ENCODE data around the gene BCAN.

BCAN gene

DNA sequence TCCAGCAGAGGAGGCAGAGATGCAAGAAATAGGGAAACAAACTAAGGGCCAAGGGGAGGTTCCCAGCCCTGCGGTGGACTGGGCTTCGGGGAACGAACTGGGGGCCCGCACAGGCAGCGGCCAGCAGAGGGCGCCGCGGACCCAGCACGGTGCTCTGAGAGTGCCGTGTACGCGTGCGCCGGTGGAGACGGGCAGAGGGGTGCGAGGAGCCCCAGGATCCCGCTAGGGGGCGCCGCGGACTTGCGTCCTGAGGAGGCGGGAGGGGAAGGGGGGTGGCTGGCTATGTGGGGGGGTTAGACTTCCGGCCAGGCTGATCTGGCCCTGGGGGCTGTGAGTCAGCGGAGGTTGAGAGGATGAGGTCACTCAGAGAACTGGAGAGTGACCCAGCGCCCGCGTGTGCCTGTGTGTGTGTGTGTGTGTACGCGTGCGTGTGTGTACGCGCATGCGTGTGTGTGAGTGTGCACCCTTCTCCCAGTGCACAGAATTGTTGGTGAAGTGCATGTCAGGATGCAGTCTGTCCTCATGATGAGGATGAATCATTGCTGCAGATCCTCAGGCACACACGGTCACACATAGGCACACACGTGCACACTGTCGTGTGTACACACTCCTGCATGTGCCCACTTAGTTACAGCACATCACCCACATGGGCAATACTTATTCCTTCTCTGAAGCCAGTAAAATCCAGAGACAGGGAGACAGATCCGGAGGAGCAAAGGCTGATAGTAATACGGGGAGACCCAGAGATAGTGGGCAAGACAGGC, 18.3 kb downstream of the BCAN start:
- peak overlapping the region; percentile 45 for H3K4me3 Mint-ChIP-seq
- H3K36me3 Mint-ChIP-seq, result no peaks in the 10 kb centered on the region
- H3K9me3 Mint-ChIP-seq, result no peaks in the 10 kb centered on the region
- H3K27me3 Mint-ChIP-seq, result peaks cover 18% of the 10 kb centered on the region
- peak overlapping the region; percentile 94 for H3K27ac Mint-ChIP-seq
- peaks cover 51% of the 10 kb centered on the region for H3K4me1 Mint-ChIP-seq

DNA sequence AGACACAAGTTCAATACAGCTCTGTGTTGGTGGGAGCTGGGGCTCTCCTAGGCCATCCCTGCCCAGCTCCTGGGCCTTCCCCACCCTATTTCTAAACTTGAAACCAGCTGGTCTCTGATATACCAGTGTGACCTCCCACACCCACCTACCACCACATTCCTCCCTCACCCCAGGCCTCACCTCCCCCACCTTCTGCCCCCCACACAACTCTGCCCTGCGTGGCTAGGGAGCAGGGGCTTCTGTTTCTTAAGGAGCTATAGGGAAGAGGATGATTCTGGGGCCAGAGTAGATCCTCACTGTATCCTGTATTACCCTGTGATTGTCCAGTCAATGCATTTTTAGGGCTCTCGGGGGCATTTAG, 18.8 kb downstream of the BCAN start:
- H3K9me3 Mint-ChIP-seq, result no peaks in the 10 kb centered on the region
- H3K36me3 Mint-ChIP-seq, result no peaks in the 10 kb centered on the region
- H3K27me3 Mint-ChIP-seq, result peaks cover 13% of the 10 kb centered on the region
- peak overlapping the region; percentile 47 for H3K4me3 Mint-ChIP-seq
- no peak overlapping the region for H3K27ac Mint-ChIP-seq
- peaks cover 50% of the 10 kb centered on the region for H3K4me1 Mint-ChIP-seq

- H3K27ac Mint-ChIP-seq, result no peak overlapping the region
These were observed 20.3 kb downstream of the BCAN start for GRCh38 chr1:156662005-156662799.

DNA sequence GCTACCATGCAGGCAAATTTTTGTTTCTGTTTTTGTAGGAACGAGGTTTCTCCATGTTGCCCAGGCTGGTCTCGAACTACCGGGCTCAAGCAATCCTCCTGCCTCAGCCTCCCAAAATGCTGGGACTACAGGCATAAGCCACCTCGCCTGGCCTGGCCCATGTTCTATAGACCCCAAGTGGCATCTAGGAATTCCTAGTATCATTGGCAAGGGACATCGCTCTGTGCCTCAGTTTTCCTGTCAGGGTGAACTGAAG, 20.8 kb downstream of the BCAN start:
- Mint-ChIP-seq H3K36me3 (no peaks in the 10 kb centered on the region), H3K27ac (no peak overlapping the region), H3K9me3 (no peaks in the 10 kb centered on the region), H3K4me1 (peaks cover 30% of the 10 kb centered on the region), H3K4me3 (no peak overlapping the region), H3K27me3 (no peaks in the 10 kb centered on the region)

More at GRCh38 chr1:156662005-156662799, 20.3 kb downstream of the BCAN start:
- Mint-ChIP-seq H3K36me3 (no peaks in the 10 kb centered on the region), H3K27me3 (peaks cover 4% of the 10 kb centered on the region), H3K4me1 (peaks cover 35% of the 10 kb centered on the region), H3K9me3 (no peaks in the 10 kb centered on the region), H3K4me3 (no peak overlapping the region)

- no peaks in the 10 kb centered on the region for H3K36me3 Mint-ChIP-seq
- no peaks in the 10 kb centered on the region for H3K9me3 Mint-ChIP-seq
- no peak overlapping the region for H3K4me3 Mint-ChIP-seq
- peaks cover 30% of the 10 kb centered on the region for H3K4me1 Mint-ChIP-seq
- H3K27me3 Mint-ChIP-seq, result no peaks in the 10 kb centered on the region
- no peak overlapping the region for H3K27ac Mint-ChIP-seq
These were observed 21.3 kb downstream of the BCAN start for GRCh38 chr1:156663178-156663577.

- peaks cover 30% of the 10 kb centered on the region for H3K4me1 Mint-ChIP-seq
- no peaks in the 10 kb centered on the region for H3K9me3 Mint-ChIP-seq
- no peak overlapping the region for H3K4me3 Mint-ChIP-seq
- H3K27me3 Mint-ChIP-seq, result no peaks in the 10 kb centered on the region
- no peak overlapping the region for H3K27ac Mint-ChIP-seq
- H3K36me3 Mint-ChIP-seq, result no peaks in the 10 kb centered on the region
These were observed 22.3 kb downstream of the BCAN start for GRCh38 chr1:156664046-156664766.

- peaks cover 23% of the 10 kb centered on the region for H3K4me1 Mint-ChIP-seq
- H3K27me3 Mint-ChIP-seq, result no peaks in the 10 kb centered on the region
- H3K27ac Mint-ChIP-seq, result no peak overlapping the region
- no peak overlapping the region for H3K4me3 Mint-ChIP-seq
- no peaks in the 10 kb centered on the region for H3K9me3 Mint-ChIP-seq
- no peaks in the 10 kb centered on the region for H3K36me3 Mint-ChIP-seq
These were observed 23.0 kb downstream of the BCAN start for GRCh38 chr1:156664767-156665411.

GRCh38 chr1:156665539-156665938, 23.6 kb downstream of the BCAN start:
- Mint-ChIP-seq H3K27me3 (no peaks in the 10 kb centered on the region), H3K9me3 (no peaks in the 10 kb centered on the region), H3K36me3 (no peaks in the 10 kb centered on the region), H3K4me3 (no peak overlapping the region), H3K4me1 (peaks cover 16% of the 10 kb centered on the region), H3K27ac (no peak overlapping the region)

GRCh38 chr1:156666862-156667609, 25.1 kb downstream of the BCAN start:
- Mint-ChIP-seq H3K27me3 (no peaks in the 10 kb centered on the region), H3K9me3 (no peaks in the 10 kb centered on the region), H3K27ac (no peak overlapping the region), H3K4me1 (peaks cover 3% of the 10 kb centered on the region), H3K4me3 (no peak overlapping the region), H3K36me3 (no peaks in the 10 kb centered on the region)

DNA sequence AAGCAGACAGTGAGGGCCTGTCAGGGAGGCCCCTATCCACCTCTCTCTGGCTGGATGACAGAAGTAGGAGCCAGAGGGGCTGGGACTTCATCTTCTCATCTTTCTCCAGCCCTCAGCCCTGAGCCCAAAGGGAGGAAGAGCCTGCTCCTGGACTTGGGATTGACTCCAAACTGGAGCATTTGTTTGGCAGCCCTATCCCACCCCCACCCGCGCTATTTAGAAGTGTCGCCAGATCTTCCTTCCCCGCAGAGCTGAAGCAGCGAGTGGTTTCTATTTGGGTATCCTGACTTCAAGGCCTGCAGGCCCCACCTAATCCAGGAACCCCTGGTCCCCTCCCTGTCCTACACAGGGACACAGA, 25.7 kb downstream of the BCAN start:
- Mint-ChIP-seq H3K4me3 (no peak overlapping the region), H3K27me3 (no peaks in the 10 kb centered on the region), H3K4me1 (no peaks in the 10 kb centered on the region), H3K36me3 (no peaks in the 10 kb centered on the region), H3K27ac (no peak overlapping the region), H3K9me3 (no peaks in the 10 kb centered on the region)

DNA sequence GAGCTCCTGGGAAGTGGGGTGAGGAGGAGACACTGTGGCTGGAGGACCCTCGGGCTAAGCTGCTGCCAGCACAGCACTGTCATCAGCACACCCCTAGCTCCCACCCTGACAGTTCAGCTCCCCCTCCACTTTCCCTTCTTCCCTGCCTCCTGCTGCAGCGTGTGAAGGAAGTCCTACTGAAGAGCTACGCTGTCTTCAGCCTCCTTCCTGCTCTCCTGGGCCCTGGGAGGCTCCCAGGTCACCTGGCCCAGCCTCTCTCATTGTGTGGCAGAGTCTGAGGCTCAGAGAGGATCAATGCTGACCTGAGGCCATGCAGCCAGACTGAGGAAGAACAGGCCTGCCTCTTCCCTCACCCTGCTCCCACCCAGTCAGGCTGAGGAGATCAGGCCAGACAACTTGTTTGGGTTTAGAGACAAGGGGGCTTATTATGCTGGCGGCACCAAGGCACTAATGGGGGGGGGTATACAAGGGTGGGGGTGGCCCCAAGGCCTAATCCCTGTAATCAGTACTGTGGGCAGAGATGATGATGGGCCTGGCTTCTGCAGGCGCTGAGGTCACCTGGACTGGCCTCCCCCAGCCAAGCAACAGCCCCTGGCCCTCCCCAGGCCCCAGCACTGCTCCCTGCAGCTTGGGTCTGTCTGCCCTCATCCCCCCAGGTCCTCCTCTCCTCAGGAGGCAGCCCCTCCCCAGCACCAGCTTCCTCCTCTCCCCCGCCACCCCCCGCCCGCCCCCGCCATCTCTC, 26.2 kb downstream of the BCAN start:
- no peak overlapping the region for H3K27ac Mint-ChIP-seq
- no peaks in the 10 kb centered on the region for H3K9me3 Mint-ChIP-seq
- no peaks in the 10 kb centered on the region for H3K36me3 Mint-ChIP-seq
- no peak overlapping the region for H3K4me3 Mint-ChIP-seq
- H3K4me1 Mint-ChIP-seq, result no peaks in the 10 kb centered on the region
- peaks cover under 1% of the 10 kb centered on the region for H3K27me3 Mint-ChIP-seq

DNA sequence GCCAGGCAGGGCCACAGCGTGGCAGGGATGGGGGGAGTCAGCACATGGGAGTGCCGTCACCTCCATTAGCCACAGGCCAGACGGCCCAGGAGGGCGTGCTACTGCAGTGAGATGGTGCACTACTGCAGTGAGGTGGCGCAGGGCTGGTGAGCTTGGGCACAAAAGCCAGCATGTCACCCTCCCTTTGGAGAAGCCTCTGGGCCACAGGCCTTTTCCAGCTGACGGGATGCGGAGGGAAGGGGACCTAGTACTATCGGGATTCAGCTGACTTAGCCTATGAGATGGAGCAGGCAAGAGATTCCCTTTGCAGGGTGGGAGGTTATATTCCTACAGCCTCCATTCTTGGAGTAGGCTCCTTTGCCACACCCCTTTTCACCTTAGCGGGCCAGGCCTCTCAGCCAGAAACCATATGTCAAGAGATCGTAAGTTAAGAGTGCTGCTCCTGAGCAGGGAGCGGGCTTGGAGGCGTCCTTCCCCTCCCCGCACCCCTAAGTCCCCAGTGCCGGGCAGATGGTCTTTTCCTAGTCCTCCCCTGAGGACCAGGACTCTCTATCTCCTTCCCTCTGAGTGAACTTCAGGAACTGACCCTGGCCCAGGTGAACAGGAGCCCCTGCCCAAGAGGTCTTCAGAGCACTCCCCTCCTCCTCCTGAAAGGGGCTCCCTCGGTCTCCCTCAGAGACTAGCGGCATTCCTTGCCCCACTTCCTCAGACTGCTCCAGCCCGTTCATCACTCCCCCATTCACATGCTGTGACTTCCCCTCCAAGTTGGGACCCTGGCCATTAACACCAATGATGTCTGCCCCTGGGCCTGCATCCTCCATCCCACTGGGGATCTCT, 27.1 kb downstream of the BCAN start:
- H3K27ac Mint-ChIP-seq, result no peak overlapping the region
- no peaks in the 10 kb centered on the region for H3K4me1 Mint-ChIP-seq
- no peak overlapping the region for H3K4me3 Mint-ChIP-seq
- H3K36me3 Mint-ChIP-seq, result no peaks in the 10 kb centered on the region
- H3K27me3 Mint-ChIP-seq, result peaks cover 3% of the 10 kb centered on the region
- H3K9me3 Mint-ChIP-seq, result no peaks in the 10 kb centered on the region

- Mint-ChIP-seq H3K27ac (no peak overlapping the region), H3K9me3 (no peaks in the 10 kb centered on the region), H3K4me3 (no peak overlapping the region), H3K4me1 (no peaks in the 10 kb centered on the region), H3K36me3 (no peaks in the 10 kb centered on the region), H3K27me3 (peaks cover 3% of the 10 kb centered on the region)
These were observed 27.9 kb downstream of the BCAN start for GRCh38 chr1:156669794-156670193.

GRCh38 chr1:156670359-156670758, 28.4 kb downstream of the BCAN start:
- Mint-ChIP-seq H3K27ac (no peak overlapping the region), H3K4me3 (no peak overlapping the region), H3K4me1 (no peaks in the 10 kb centered on the region), H3K27me3 (peaks cover 3% of the 10 kb centered on the region), H3K36me3 (no peaks in the 10 kb centered on the region), H3K9me3 (no peaks in the 10 kb centered on the region)

Data from activated naive CD4-positive, alpha-beta T cell treated with anti-CD3 and anti-CD28 coated beads, Interleukin-2, amount 50 U/mL, for 24 hours (primary cell).